Hepatocyte (in vitro differentiated cells): ENCODE data around the gene VAV3.

Experiments used
- EZH2 ChIP-seq: fragments of 200-600 bp; sonication (generic); IDR thresholded peaks from 2 replicates; pipeline ENCODE4 v1.6.1; 2016; ENCODE audit warnings: antibody characterized with exemption, mild to moderate bottlenecking, borderline replicate concordance
- TF ChIP-seq, protein P1 (sequence below): fragments of 200-600 bp; sonication (generic); IDR thresholded peaks from 2 replicates; pipeline ENCODE4 v1.5.1; 2016; ENCODE audit warnings: antibody characterized with exemption, mild to moderate bottlenecking; ENCODE audit not compliant: poor library complexity

DNA sequence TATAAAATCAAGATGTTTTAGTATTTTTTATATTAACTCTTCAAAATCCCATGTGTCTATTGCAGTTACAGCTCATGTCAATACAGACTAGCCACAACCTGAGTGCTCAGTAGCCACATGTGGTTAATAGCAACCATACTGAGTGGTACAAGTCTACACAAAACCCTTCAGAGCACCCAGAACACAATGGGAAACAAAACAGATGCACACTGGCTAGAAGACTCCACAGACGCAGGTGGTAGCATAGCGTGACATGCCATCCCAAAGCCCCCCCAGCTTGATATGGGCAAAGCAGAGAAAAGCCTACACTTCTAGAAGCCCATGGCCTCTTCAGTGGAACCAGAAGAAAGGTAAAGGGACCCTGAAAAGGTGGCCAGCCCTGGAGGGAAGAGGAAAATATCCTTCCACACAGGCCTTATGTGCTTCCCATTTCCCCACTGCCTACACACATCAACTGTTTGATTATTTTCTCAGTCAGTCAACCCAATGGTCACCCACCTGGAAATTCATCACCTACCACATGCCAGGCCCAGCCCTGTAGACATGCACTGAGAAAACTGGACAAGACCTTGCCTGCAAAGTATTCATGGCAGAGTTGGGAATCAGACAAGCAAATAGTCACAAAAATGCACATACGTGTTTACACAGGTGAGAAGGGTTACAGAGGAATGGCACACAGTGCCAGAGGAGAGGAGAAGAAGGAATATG, 175.0 kb downstream of the VAV3 start:
- TF ChIP-seq, protein P1, sequence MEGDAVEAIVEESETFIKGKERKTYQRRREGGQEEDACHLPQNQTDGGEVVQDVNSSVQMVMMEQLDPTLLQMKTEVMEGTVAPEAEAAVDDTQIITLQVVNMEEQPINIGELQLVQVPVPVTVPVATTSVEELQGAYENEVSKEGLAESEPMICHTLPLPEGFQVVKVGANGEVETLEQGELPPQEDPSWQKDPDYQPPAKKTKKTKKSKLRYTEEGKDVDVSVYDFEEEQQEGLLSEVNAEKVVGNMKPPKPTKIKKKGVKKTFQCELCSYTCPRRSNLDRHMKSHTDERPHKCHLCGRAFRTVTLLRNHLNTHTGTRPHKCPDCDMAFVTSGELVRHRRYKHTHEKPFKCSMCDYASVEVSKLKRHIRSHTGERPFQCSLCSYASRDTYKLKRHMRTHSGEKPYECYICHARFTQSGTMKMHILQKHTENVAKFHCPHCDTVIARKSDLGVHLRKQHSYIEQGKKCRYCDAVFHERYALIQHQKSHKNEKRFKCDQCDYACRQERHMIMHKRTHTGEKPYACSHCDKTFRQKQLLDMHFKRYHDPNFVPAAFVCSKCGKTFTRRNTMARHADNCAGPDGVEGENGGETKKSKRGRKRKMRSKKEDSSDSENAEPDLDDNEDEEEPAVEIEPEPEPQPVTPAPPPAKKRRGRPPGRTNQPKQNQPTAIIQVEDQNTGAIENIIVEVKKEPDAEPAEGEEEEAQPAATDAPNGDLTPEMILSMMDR = no peak
- no peak for TF ChIP-seq EZH2
